ENCODE data around the gene CDK5RAP1. TPM values are rescaled to one million over a fixed set of nuclear protein-coding genes. Genes with fewer than 3 reads are reported as not detected.

The CDK5RAP1 gene
- total RNA-seq, 1 experiment from 2014 or later = 53.4 TPM

DNA sequence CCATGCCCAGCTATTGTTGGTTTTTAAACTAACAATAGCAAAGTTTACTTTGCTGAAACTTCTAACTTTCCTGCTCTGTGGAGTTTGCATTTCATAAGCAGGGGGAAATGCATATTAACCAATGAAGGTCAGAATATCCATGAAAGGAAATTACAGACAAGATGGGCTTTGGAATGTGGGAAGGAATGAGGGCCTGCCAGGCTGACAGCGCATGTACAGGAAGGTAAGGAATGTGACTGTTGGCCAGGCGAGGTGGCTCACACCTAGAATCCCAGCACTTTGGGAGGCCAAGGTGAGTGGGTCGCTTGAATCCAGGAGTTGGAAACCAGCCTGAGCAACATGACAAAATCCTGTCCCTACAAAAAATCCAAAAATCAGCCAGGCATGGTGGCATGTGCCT lies 49.6 kb downstream of the CDK5RAP1 start:
- Histone ChIP-seq H3F3A (ENCODE audit: low read length, unreplicated experiment) (no peaks in the 10 kb centered on the region), H4K20me1 (ENCODE audit: low read length) (no peaks in the 10 kb centered on the region), H3K9me3 (ENCODE audit: low read length) (no peaks in the 10 kb centered on the region), H3K4me1 (ENCODE audit: insufficient read depth, low read length) (no peaks in the 10 kb centered on the region), H3K79me2 (ENCODE audit: low read length) (no peaks in the 10 kb centered on the region), H3K27ac (ENCODE audit: low read length) (no peak overlapping the region), H3K27me3 (ENCODE audit: low read length) (no peaks in the 10 kb centered on the region), H3K4me2 (ENCODE audit: low read length) (no peak overlapping the region), H2AFZ (ENCODE audit: low read length) (no peak overlapping the region), H3K4me3 (ENCODE audit: low read length) (no peak overlapping the region), H3K9ac (ENCODE audit: low read length) (no peak overlapping the region), H3K36me3 (ENCODE audit: low read depth, low read length) (no peaks in the 10 kb centered on the region), H3K9me2 (replicated peaks; ENCODE audit: low read length) (no peaks in the 10 kb centered on the region)
- intact Hi-C loops (cut with micrococcal nuclease) = no loop called here
- ATAC-seq (no peak), DNase-seq (no peak)
- no TSS peak for BruUV-seq (replicated peaks)
- ChIA-PET CTCF (no interaction called here), POLR2A (ENCODE audit: unreplicated experiment) (no interaction called here)
- TF ChIP-seq EZH2 (IDR thresholded peaks at IDR 0.05; ENCODE audit: low read length, unreplicated experiment) = no peak
- no peak for TF ChIP-seq EZH2phosphoT487 (IDR thresholded peaks at IDR 0.05; ENCODE audit: borderline replicate concordance, low read length)
- TF ChIP-seq, protein P1, sequence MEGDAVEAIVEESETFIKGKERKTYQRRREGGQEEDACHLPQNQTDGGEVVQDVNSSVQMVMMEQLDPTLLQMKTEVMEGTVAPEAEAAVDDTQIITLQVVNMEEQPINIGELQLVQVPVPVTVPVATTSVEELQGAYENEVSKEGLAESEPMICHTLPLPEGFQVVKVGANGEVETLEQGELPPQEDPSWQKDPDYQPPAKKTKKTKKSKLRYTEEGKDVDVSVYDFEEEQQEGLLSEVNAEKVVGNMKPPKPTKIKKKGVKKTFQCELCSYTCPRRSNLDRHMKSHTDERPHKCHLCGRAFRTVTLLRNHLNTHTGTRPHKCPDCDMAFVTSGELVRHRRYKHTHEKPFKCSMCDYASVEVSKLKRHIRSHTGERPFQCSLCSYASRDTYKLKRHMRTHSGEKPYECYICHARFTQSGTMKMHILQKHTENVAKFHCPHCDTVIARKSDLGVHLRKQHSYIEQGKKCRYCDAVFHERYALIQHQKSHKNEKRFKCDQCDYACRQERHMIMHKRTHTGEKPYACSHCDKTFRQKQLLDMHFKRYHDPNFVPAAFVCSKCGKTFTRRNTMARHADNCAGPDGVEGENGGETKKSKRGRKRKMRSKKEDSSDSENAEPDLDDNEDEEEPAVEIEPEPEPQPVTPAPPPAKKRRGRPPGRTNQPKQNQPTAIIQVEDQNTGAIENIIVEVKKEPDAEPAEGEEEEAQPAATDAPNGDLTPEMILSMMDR (conservative IDR thresholded peaks at IDR 0.05; ENCODE audit: low read depth, low read length) = no peak

DNA sequence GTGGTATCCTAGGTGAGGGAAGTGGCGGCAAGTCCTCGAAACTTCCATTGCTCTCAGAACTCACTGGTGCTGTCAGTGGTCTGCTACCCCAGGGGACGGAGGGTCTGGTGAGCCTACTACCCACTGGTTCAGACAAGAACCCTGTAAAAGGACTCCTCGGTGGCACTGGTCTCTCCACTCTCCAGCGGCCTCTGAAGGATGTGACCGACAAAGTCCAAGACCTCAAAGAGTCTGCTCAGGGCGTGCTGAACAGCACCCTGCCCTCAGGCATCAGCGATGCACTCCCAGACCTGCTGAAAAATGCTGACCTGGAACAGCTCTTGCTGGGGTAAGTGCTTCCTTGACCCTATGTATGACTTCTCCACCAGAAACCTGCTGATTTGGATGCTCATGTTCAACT lies 51.8 kb downstream of the CDK5RAP1 start:
- intact Hi-C loops (cut with micrococcal nuclease) = no loop called here
- no peaks in the 10 kb centered on the region for H3K79me2 ChIP-seq (ENCODE audit: low read length)
- H3K27me3 ChIP-seq (ENCODE audit: low read length) = no peaks in the 10 kb centered on the region
- no peaks in the 10 kb centered on the region for H3F3A ChIP-seq (ENCODE audit: low read length, unreplicated experiment)
- H3K4me2 ChIP-seq (ENCODE audit: low read length) = no peak overlapping the region
- H4K20me1 ChIP-seq (ENCODE audit: low read length) = no peaks in the 10 kb centered on the region
- no peak overlapping the region for H2AFZ ChIP-seq (ENCODE audit: low read length)
- no peak overlapping the region for H3K4me3 ChIP-seq (ENCODE audit: low read length)
- H3K9ac ChIP-seq (ENCODE audit: low read length) = no peak overlapping the region
- BruUV-seq (replicated peaks) = no TSS peak
- no peak for DNase-seq
- no peaks in the 10 kb centered on the region for H3K36me3 ChIP-seq (ENCODE audit: low read depth, low read length)
- no peak for ATAC-seq
- no peaks in the 10 kb centered on the region for H3K4me1 ChIP-seq (ENCODE audit: insufficient read depth, low read length)
- H3K9me3 ChIP-seq (ENCODE audit: low read length) = no peaks in the 10 kb centered on the region
- TF ChIP-seq EZH2 (IDR thresholded peaks at IDR 0.05; ENCODE audit: low read length, unreplicated experiment) (no peak), EZH2phosphoT487 (IDR thresholded peaks at IDR 0.05; ENCODE audit: borderline replicate concordance, low read length) (no peak)
- TF ChIP-seq, protein P1 (conservative IDR thresholded peaks at IDR 0.05; ENCODE audit: low read depth, low read length) = no peak
- ChIA-PET POLR2A (ENCODE audit: unreplicated experiment) (no interaction called here), CTCF (no interaction called here)
- no peaks in the 10 kb centered on the region for H3K9me2 ChIP-seq (replicated peaks; ENCODE audit: low read length)
- no peak overlapping the region for H3K27ac ChIP-seq (ENCODE audit: low read length)

DNA sequence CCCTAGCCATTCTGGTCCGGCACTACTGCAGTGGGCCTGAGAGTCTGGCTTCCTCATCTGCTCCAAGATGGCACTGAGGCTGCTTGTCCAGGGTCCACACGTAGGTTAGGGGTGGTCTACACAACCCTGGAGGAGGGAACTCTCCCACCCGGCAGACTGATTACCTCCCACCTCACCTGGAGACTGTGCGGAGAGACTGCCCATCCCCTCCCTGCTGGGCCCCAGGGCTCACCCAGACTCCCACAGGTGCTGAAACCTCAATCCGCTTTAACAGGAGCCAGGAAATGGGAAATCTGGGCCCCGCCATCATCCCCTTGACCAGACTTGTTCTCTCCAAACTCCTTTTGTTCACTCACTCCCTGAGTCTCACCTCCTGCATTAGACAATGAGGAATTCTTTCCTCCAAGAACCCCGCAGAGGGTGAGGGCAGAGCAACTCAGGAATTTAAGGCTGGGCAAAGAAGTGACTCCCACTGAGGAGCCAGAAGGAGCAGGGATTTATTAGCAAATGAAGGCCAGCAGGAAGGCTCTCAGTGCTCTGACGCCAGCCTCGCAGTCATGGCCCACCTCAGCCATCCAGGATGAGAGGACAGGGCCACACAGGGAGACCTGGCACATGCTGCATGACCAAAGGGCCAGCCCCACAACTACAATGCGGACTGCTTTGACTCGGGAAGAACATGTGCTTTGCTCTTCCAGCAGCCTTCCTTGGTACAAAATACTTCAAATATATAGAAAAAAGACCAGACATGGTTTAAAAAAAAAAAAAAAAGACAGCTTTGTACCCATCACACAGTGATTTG lies 53.0 kb downstream of the CDK5RAP1 start:
- H4K20me1 ChIP-seq (ENCODE audit: low read length) = no peaks in the 10 kb centered on the region
- ChIA-PET POLR2A (ENCODE audit: unreplicated experiment) (no interaction called here), CTCF (no interaction called here)
- no peaks in the 10 kb centered on the region for H3K9me3 ChIP-seq (ENCODE audit: low read length)
- no TSS peak for BruUV-seq (replicated peaks)
- DNase-seq (no peak), ATAC-seq (no peak)
- no peak overlapping the region for H3K4me2 ChIP-seq (ENCODE audit: low read length)
- no peaks in the 10 kb centered on the region for H3K79me2 ChIP-seq (ENCODE audit: low read length)
- no peaks in the 10 kb centered on the region for H3K27me3 ChIP-seq (ENCODE audit: low read length)
- no peaks in the 10 kb centered on the region for H3K36me3 ChIP-seq (ENCODE audit: low read depth, low read length)
- no peaks in the 10 kb centered on the region for H3K9me2 ChIP-seq (replicated peaks; ENCODE audit: low read length)
- H3K4me3 ChIP-seq (ENCODE audit: low read length) = no peak overlapping the region
- no peak overlapping the region for H2AFZ ChIP-seq (ENCODE audit: low read length)
- no peaks in the 10 kb centered on the region for H3F3A ChIP-seq (ENCODE audit: low read length, unreplicated experiment)
- intact Hi-C loops (cut with micrococcal nuclease) = no loop called here
- no peak overlapping the region for H3K9ac ChIP-seq (ENCODE audit: low read length)
- H3K4me1 ChIP-seq (ENCODE audit: insufficient read depth, low read length) = no peaks in the 10 kb centered on the region
- TF ChIP-seq EZH2phosphoT487 (IDR thresholded peaks at IDR 0.05; ENCODE audit: borderline replicate concordance, low read length) (no peak), EZH2 (IDR thresholded peaks at IDR 0.05; ENCODE audit: low read length, unreplicated experiment) (no peak)
- TF ChIP-seq, protein P1 (conservative IDR thresholded peaks at IDR 0.05; ENCODE audit: low read depth, low read length) = no peak
- H3K27ac ChIP-seq (ENCODE audit: low read length) = no peak overlapping the region

Measured in PC-3 (cell line).